ENCODE data around the gene SLC9A1. TPM values are rescaled to one million over a fixed set of nuclear protein-coding genes. Genes with fewer than 3 reads are reported as not detected.

SLC9A1 gene
- total and polyA plus RNA-seq, 2 of the 8 experiments (the other 6 are each of a cell fraction or from before 2014, with no cell fraction given): 11.3 to 25.1 TPM

GRCh38 chr1:27152004-27152828 is 2.7 kb downstream of the SLC9A1 start:
- Histone ChIP-seq H3K36me3 (ENCODE audit: control insufficient read depth in 2 of 4, insufficient read depth in 4 of 4, low read length in 3 of 4) (peaks cover 0 to 2% (median 0%) of the 10 kb centered on the region in 4 experiments; a peak in 2 of 8 replicates), H3K79me1 (ENCODE audit: low read depth, low read length) (peaks cover 23% of the 10 kb centered on the region), H3K4me3 (ENCODE audit: extremely low read depth in 1 of 4, insufficient read depth in 2 of 4, low read depth in 3 of 4, low read length in 4 of 4) (peak overlapping the region in 1 of 4 experiments; percentile 82; a peak in 1 of 8 replicates), H3K9ac (replicated peaks in 1 of 4; ENCODE audit: extremely low read depth in 1 of 4, low read depth in 3 of 4, low read length in 3 of 4) (no peak overlapping the region; a peak in 1 of 7 replicates), H2BK20ac (ENCODE audit: low read length) (no peak overlapping the region), H3K23me2 (ENCODE audit: low read depth, low read length) (peaks cover 3% of the 10 kb centered on the region; the same call in 1 of the 2 replicates), H2BK120ac (replicated peaks; ENCODE audit: low read depth, low read length) (no peak overlapping the region), H3K23ac (ENCODE audit: insufficient read length) (no peak overlapping the region), H2AFZ (ENCODE audit: low read length) (no peak overlapping the region), H3K9me3 (ENCODE audit: insufficient read depth in 2 of 2, low read depth in 1 of 2, low read length in 1 of 2) (no peaks in the 10 kb centered on the region), H3K56ac (replicated peaks; ENCODE audit: insufficient read length, low read depth, low read length) (no peak overlapping the region), H3K27ac (ENCODE audit: low read depth, low read length) (no peak overlapping the region), H2BK12ac (ENCODE audit: low read depth, low read length) (no peak overlapping the region), H4K8ac (ENCODE audit: extremely low read depth, insufficient read depth, low read length) (no peak overlapping the region; the same call in none of the 2 replicates), H2BK5ac (ENCODE audit: low read depth, low read length) (no peak overlapping the region), H4K5ac (ENCODE audit: insufficient read length, low read depth, low read length) (no peak overlapping the region), H4K20me1 (replicated peaks in 1 of 2; ENCODE audit: control insufficient read depth in 1 of 2, insufficient read depth in 2 of 2, low read length in 2 of 2) (peaks cover 0 to 11% of the 10 kb centered on the region in 2 experiments), H3K79me2 (ENCODE audit: control insufficient read depth in 1 of 2, insufficient read depth in 2 of 2, low read length in 2 of 2) (peaks cover 0 to 41% of the 10 kb centered on the region in 2 experiments; a peak in 3 of 4 replicates), H4K91ac (replicated peaks; ENCODE audit: insufficient read length, low read length) (no peak overlapping the region), H3K27me3 (replicated peaks in 1 of 4; ENCODE audit: control insufficient read depth in 3 of 4, extremely low read depth in 1 of 4, insufficient read depth in 3 of 4, low read length in 3 of 4) (no peaks in the 10 kb centered on the region; a peak in 1 of 7 replicates), H3K4me2 (ENCODE audit: insufficient read depth in 1 of 2, low read depth in 2 of 2, low read length in 2 of 2) (peak overlapping the region in 1 of 2 experiments; percentile 83; a peak in 1 of 4 replicates), H3K14ac (ENCODE audit: insufficient read length) (no peak overlapping the region), H3K4me1 (replicated peaks in 1 of 4; ENCODE audit: control insufficient read depth in 3 of 4, insufficient read depth in 4 of 4, low read length in 3 of 4) (peaks cover 2 to 15% (median 11%) of the 10 kb centered on the region in 4 experiments), H2AK5ac (ENCODE audit: low read depth, low read length) (no peak overlapping the region), H3K4ac (replicated peaks; ENCODE audit: insufficient read length, low read depth, low read length) (no peak overlapping the region), H2BK15ac (ENCODE audit: low read length) (no peak overlapping the region), H3K18ac (ENCODE audit: extremely low read depth, low read length) (no peak overlapping the region)
- 88% methylated on average over 7 of the region's 7 CpGs; no CpG with 5 or more reads in 1 of the 2 experiments for WGBS, 2 experiments (ENCODE audit: extremely low coverage in 1 of 2, insufficient coverage in 1 of 2, insufficient read length in 1 of 2, insufficient replicate concordance in 2 of 2, low coverage in 1 of 2, low lambda C conversion rate in 2 of 2, missing lambda C conversion rate in 1 of 2)
- DNase-seq (ENCODE audit: low read depth in 1 of 2, low spot score in 2 of 2) (no peak), FAIRE-seq (no peak)
- POLR2A ChIA-PET (ENCODE audit: partially characterized antibody): interaction anchor here (0.7 to 14.6 kb wide), 5 partner anchors 13 to 121 kb away, joined by 3 to 257 read pairs (median 3); no protein-coding TSS in a partner anchor
- CTCF ChIA-PET (ENCODE audit: partially characterized antibody): interaction anchor here (0.8 to 11.0 kb wide), 11 partner anchors 12 to 456 kb away, joined by 3 to 151 read pairs (median 4); no protein-coding TSS in a partner anchor
- TF ChIP-seq TBP (IDR thresholded peaks at IDR 0.05; ENCODE audit: low read depth, low read length): no peak
- TF ChIP-seq NRF1 (IDR thresholded peaks at IDR 0.05; ENCODE audit: low read depth, low read length): no peak
- no peak for TF ChIP-seq POU5F1 (IDR thresholded peaks at IDR 0.05; ENCODE audit: low read depth, low read length)
- no peak for TF ChIP-seq KDM4A (IDR thresholded peaks at IDR 0.05; ENCODE audit: low read depth, low read length, severe bottlenecking)
- TF ChIP-seq TEAD4 (IDR thresholded peaks at IDR 0.05; ENCODE audit: low read depth, low read length): no peak
- TF ChIP-seq FOSL1 (IDR thresholded peaks at IDR 0.05; ENCODE audit: insufficient read depth, low read depth, low read length): no peak
- TF ChIP-seq HDAC2 (IDR thresholded peaks at IDR 0.05; ENCODE audit: borderline replicate concordance in 1 of 2, low read depth in 2 of 2, low read length in 2 of 2): no peak
- no peak for TF ChIP-seq RBBP5 (IDR thresholded peaks at IDR 0.05; ENCODE audit: borderline replicate concordance, low read depth, low read length)
- TF ChIP-seq GTF2F1 (IDR thresholded peaks at IDR 0.05; ENCODE audit: borderline replicate concordance, low read depth, low read length): no peak
- TF ChIP-seq SP1 (IDR thresholded peaks at IDR 0.05; ENCODE audit: low read depth, low read length): no peak
- no peak for TF ChIP-seq EP300 (IDR thresholded peaks at IDR 0.05; ENCODE audit: borderline replicate concordance in 1 of 2, low read depth in 2 of 2, low read length in 2 of 2)

Data from H1 (cell line).